Epithelial cell of umbilical artery (primary cell): ENCODE data around the gene CST9L. TPM values are rescaled to one million over a fixed set of nuclear protein-coding genes. Genes with fewer than 3 reads are reported as not detected.

Experiments
- total RNA-seq: library from RNA; depleted of rRNA; stranded (reverse); fragments of >200 nt; gene quantifications from 2 replicates; pipeline ENCODE4 v1.2.3, GENCODE V29; 2014

The CST9L gene, protein sequence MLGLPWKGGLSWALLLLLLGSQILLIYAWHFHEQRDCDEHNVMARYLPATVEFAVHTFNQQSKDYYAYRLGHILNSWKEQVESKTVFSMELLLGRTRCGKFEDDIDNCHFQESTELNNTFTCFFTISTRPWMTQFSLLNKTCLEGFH
- not detected in 2 replicates for total RNA-seq

DNA sequence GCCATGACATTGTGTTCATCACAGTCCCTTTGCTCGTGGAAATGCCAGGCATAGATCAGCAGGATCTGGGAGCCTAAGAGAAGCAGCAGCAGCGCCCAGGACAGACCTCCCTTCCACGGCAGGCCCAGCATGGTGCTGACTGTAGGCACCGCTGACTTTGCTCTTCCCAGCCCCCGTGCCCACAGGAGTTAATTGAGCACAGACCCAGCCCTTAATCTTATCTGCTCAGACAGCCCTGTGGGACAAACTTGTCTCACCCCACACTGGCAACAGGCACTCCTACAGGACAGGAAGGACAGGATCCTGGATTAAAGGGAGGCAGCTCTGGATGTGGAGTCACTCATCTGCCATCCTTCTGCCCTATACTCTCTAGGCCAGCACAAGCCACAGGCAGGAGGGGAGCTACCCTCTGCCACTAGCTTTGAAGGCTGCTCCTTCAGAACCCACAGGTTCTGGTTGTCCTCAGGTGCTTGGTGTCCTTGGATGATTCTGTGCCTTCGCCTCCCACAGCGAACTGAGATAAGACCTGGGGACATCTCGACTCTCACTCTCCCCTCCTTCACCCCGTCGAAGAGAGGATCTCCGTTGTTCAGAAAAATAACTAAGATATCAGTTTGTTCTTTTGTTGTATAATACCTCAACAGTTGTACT, at the start of gene CST9L:
Gene CST9L (minus strand): TSS at position 165 of the 651 bp plus-strand sequence. CDS start 34 bp downstream, at position 131.

DNA sequence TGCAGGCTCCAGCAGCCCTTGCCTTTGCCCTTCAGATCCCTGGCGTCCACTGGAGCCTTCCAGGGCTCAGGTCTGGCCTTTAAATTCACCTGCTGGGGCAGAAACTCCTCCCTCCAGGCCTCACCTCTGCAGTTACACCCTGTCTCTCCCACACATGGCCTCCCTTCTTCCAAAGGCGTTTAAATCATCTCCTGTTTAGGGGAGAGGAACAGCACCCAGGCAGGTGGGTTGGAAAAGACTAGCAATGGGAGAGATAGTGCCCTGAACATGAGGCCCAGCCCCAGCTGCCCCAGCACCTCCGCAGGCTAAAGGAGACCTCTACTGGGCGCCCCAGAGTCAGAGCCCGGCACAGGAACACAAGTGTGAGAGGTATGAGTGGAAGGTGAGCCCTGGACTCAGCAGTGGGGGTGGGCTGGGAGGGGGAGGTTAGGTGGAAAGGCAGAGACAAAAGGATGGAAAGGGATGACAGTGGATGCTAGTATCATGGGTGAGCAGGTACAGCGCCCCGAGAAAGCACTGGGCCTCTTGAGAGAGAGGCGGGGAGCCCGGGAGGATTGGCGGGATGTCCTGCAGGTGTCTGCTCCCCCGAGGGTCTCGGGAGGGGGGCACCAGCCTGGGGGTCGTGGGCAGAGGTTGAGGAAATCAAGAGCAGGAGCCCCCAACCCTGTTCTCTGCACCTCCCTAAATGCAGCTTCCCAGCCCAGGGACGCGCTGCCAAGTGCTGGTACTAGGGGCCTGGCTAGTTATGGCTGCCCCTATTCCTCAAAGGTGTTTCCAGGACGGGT, 37.8 kb upstream of the CST9L start, which contains the start of gene CST9:
Gene CST9 (minus strand): TSS at position 51 of the 785 bp plus-strand sequence. CDS start 53 bp downstream, outside the sequence.

Other genes with a start within 250 kb of the CST9L start
- gene NXT1, start 217.7 kb downstream of the CST9L start, total RNA-seq, result 52.7 and 55.9 TPM in 2 replicates
- gene GZF1, start 206.3 kb downstream of the CST9L start, total RNA-seq, result 14.0 and 20.1 TPM in 2 replicates
- gene NAPB, start 147.0 kb downstream of the CST9L start, total RNA-seq, result 2.9 and 17.2 TPM in 2 replicates
- gene CSTL1, start 128.8 kb downstream of the CST9L start, total RNA-seq, result not detected in 2 replicates
- not detected in 2 replicates for gene CST11, start 115.6 kb downstream of the CST9L start, total RNA-seq
- gene CST8, start 77.4 kb downstream of the CST9L start, total RNA-seq, result not detected in 2 replicates
- not detected in 2 replicates for gene CST9, start 37.4 kb upstream of the CST9L start, total RNA-seq
- 81.8 and 138 TPM in 2 replicates for gene CST3, start 69.5 kb upstream of the CST9L start, total RNA-seq
- not detected in 2 replicates for gene CST4, start 120.6 kb upstream of the CST9L start, total RNA-seq
- gene CST1, start 182.5 kb upstream of the CST9L start, total RNA-seq, result 6.2 TPM in 1 of 2 replicates, not detected in the other